Occipital lobe (tissue), 2 donors: ENCODE measurements around the gene KIAA0513. TPM values are rescaled to one million over a fixed set of nuclear protein-coding genes. Genes with fewer than 3 reads are reported as not detected.

Source experiments
- DNase-seq: peaks from one replicate; lab custom pipeline; 2025; lab: John Stamatoyannopoulos, UW
- total RNA-seq: library from RNA; depleted of rRNA; stranded (reverse); fragments of >200 nt; gene quantifications from one replicate; pipeline ENCODE4 v1.2.3, GENCODE V29; 2014

The KIAA0513 gene
- total RNA-seq, 1 donor from 2014 or later = 53.7 TPM

DNA sequence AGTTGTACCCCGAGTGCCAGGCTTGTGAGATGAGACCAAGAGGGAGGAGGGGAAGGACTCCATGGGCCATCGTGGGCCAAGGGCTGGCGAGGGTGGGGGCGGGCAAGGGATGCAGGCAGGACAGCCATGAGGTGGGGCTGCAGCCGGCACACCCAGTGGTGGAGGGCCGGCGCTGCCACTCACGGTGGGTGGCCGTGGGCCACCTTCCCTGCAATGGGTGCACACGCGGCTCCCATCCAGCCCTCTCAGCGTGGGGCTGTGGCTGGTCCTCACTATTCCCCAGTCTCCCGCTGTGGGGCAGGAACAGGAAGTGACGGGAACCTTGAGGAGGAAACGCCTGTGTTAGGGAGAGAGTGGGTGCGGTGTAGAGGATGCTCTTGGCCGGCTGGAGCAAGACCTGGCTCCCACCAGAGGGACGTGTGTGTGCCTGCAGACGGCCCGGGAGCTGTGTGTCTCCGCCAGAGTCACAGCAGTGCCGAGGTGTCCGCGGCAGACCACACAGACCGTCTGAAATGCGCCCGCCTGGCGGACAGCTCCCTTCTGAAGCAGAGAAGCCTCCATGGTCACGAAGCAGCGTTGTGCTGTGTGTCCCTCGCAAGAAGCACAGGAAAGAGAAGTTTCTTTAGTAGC lies 61.1 kb downstream of the KIAA0513 start:
- DNase-seq = no peak

DNA sequence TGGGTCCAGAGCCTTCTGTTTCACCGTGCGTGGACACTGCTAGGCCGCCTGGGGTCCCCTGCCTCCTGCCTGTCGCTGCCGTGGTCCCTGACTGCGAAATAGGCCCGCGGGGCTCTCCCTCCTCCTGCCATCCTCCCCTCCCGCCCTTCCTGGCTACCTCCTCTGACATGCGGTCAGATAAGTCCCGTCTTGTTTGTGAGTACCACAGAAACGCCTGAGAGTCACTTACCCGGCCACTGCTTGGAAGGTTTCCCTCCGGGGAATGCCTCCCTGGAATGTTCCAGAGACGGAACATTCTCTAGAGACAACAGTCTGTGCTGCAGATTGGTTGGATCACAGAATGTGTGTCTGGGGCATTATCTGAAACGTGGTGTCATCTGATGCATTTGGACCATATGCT lies 61.9 kb downstream of the KIAA0513 start:
- DNase-seq = no peak

DNA sequence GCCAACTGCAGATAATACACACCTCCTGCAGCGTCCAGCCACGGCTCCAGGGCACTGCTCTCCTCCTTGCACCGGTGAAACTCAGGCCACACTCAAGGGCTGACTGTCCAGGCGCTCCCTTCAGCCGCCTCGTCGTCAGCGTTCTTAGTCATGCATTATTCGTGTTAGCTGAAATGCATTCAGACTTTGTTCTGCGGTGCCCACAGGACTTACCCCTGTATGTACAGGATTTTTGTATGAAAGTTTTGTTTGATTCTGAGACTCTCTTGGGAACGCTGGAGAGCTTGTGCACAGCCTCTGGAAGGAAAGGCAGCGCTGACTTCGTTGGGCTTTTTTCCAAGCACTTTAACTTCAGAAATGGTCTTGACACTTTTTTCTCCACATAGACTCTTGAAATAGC lies 62.6 kb downstream of the KIAA0513 start:
- DNase-seq = no peak

DNA sequence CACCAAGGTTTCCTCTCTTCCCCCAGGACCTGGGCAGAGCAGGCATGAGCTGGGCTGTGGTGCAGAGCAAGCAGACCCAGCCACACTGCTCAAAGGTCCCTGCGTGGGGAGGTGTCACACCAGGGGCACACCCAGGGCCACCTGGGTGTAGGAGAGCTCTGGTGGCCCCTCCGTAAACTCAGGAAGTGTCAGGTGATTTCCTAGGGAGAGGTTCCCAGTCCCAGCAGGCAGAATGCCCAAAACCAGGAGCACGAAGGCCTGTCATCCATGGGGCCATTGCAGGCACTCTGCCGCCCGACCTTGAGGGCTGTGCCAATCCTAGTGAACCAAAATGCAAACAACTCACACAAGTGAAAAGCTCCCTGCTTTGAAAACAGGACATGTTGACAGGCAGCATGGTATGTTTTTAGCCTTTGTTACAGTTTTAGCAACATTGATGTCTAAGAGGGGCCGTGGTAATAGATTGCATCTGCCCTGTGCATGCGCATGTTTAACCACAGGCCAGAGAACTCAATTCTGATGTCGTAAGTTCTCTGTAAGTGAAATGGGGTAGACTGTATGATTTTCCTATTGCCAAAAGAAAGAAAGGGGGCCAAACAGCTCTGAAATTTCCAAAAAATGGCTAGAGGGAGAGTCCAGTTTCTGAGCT lies 63.4 kb downstream of the KIAA0513 start:
- no peak for DNase-seq

DNA sequence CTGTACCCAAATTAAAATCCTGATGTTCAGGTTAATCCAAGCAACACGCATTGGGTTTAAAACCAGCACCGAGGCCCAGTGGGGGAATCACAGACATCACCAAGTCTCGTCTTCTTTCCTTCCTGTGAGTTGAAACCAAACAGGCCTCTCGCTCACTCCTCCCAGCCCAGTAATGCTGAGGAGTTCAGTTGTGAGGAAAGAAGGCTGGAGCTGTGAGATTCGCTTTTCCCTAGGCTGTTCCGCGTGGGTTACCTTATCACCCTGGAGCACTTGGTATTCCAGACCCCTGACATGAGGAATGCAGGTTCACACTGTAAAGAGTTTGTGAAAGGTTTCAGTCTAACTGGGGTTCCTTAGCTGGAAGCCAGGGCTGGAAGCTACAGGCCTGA lies 63.9 kb downstream of the KIAA0513 start:
- no peak for DNase-seq

DNA sequence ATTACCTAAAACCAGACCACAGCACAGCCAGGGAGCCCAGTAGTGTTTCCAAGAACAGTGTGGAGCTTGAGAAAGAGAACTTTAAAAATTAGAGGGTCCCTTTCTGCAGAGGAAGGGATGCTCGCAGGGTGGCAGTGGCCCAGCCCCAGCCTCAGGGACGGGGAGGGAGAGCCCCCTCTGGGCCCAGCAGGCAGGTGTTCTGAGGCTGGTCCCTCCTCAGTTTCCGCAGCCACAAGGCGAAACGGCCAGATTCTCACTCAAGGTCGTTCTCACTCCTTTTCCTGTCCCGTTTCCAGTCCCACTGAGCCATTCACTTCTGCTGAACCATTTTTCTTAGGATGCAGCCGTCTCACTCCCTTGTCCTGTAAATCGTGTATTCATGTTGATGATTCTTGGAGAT lies 64.7 kb downstream of the KIAA0513 start:
- no peak for DNase-seq

DNA sequence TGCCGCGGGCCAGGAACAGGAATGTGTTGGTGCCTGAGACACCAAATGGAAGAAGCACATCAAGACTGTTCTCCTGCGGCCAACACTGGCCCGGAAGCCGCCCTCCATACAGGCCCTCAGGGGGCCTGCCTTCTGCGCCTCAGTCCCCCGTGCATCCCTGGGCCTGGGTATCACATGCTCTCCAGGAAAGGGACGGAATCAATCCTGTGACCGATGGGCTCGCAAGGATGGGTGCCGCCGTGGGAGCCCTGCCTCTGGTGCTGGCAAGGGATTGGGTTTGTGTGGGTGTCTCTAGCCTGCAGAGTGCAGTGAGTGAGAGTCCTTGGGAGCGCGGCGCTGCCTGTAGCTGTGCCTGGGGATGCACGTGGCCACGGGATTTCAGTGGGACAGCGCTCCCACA lies 65.3 kb downstream of the KIAA0513 start:
- DNase-seq = peak; percentile 31

DNA sequence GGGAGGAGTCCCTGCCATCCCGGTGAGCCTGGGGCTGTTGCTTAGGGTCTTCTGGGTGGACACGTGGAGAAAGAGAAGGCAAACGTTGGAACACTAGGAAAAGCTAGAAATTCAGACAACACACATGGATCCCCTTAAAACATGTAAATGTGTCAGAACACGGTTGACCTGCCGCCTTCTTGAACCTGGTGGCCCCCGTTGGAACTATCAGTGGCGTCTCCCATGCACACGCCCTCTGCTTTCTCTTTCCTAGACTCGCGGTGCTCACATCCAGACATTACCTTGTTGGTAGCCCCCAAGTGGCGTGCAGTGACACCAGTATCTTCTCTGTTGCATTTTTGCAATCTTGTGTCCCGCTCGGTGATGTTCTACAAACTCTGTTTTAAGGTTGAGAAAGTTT lies 66.1 kb downstream of the KIAA0513 start:
- no peak for DNase-seq

DNA sequence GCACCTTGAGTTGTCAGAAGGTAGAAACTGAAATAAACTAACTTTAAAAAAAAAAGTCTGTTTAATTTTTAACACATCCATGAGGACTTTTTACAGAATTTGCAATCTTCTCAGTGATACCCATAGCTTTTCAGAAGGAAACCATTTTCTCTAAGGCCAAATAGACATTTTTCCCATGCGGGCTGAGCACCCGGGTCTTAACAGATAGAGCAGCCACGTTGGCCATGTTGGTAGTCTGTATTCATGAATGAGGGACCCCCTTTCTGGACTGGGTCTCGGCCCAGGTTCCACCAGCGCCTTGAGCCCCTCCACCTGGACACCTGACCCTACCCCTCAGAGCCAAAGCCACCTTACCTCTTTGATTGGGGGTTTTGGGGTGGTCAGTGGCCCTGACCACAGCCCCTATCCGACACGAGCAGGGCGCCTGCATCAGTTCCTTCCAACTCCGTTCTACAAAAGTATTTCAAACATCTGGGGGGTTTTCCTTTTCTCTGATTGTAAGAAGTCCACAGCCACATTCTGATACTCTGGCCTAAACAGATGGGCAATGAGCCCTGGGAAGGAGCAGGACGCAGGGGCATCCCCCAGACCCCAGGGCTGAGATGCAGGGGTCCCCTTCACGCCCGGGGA lies 66.7 kb downstream of the KIAA0513 start:
- no peak for DNase-seq

DNA sequence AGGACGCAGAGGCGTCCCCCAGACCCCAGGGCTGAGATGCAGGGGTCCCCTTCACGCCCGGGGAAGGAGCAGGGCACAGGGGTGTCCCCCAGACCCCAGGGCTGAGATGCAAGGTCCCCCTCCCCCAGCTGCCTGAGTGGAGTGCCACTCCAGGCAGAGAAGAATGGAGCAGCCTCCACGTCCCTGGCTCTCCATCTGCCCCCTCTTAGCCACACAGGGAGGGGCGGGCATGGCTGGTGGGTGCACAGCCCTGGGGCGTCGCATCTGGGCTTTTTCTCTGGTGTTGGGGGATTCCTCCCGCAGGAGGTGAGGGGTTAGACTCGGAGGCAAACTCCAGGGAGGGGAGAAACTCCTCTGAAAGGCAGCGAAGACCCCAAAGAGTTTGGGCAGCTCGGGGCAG lies 67.2 kb downstream of the KIAA0513 start:
- DNase-seq = no peak

DNA sequence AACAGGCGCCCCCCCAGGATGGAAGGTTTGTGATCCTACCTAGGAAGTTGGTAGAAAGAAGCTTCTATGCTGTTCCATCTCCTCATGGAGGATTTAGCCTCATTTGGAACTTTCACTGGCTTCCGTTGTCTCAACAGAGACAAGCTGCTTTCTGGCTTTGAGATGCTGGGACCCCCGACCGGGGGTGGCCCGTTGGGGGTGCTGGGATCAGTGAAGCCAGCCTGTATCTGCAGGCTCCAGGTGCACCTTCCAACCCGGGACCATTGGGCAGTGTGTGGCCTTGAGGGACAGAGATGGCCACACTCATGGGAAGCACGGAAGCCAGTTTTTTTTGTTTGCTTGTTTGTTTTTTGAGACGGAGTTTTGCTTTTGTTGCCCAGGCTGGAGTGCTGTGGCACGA lies 69.3 kb downstream of the KIAA0513 start:
- no peak for DNase-seq

DNA sequence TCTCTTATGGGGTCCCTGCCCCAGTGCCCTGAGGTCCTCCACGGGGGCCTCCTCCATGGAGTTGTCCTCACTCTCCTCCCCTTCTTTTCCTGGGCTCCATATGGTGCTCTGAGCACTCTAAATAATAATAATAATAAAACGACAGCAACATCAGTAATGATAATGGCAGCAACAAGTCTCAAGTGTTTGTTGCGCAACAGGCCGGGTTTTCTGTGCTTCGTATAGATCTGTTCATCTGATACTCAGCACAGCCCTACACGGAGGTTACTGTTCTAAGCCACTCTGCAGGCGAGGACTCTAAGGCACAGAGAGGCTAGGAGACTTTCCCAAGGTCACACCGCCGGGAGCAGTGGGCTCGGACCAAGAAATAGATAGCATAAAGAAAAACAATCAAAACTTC lies 71.0 kb downstream of the KIAA0513 start:
- DNase-seq = no peak

DNA sequence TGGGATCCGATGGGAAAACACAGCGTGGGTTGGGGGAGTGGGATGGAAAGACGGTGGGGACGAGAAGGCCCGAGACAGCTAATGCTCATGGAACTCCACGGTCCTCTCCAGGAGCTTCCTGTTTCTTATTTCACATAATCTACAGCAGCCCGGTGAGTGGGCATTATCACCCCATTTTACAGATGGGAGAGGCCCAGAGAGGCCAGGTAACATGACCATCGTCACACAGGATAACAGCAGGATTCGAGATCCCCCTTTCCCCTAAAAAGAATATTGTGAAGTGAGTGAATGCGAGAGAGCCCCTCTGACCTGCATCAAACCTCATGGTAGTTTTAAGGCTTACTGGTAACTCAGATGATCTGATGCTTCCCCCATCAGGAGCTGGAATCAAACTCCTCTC lies 72.7 kb downstream of the KIAA0513 start:
- DNase-seq = no peak

DNA sequence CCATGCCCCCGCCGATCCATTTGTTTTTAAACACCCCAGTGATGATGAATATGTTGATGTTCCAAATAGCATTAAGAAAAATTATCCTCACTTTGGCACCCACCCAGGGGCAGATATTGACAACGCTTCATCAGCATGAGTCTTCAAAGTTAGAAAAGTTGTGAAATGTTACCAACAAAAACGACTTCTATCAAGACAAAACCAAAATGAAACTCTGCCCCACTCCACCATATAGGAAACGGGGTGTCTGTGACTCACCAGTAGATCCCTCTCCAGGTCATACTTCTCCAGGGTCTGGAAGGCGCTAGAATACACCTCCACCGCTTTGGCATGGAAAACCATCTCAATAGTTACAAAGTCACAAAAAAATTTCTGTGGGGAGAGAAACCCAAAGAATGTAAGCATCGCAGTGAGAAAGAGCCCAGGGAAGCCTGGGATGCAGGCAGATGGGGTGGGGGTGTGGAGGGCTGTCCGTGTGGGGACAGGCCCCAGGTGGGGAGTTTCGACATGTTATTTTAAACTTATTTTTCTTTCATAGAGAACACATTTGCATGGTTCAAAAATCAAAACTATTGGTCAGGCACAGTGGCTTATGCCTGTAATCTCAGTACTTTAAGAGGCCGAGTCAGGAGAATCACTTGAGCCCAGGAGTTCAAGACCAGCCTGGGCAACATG lies 74.5 kb downstream of the KIAA0513 start:
- DNase-seq = no peak

DNA sequence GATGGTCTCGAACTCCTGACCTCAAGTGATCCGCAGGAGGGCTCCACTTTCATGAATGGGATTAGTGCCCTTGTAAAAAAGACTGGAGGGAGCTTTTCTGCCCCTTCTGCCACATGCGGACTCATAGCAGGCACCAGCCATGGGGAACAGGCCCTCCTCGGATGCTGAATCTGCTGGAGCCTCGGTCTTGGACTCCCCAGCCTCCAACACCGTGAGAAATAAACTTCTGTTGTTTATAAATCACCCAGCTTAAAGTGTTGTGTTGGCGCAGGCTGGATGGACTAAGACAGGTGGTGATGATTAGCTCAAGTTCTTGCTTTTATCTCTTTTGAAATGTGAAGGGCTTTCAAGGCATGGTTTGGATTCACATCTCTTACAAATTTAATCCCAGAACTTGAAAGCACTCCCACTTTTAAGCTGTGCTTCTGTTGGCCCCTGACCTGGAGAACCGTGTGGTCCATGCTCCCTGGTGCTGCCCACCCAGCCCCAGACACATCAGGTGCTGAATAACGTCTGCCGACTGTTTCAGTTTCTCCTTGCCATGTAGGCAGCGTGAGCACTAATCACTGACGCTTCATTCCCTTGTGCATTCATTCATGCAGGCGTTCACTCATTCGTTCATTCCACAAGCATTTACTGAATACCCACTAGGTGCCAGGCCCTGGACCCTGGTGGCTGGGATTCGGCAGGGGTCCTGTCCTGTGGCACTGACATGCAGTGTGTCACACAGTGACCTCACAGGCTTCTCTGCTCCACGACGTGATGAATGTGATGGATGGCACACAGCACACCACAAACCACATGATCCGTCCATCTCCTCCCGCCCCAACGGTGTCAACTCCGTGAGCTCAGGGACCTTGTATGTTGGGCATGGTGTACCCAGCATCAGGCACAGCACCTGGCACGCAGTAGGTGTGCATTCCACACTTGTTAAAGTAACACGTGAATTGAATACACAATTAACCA lies 75.8 kb downstream of the KIAA0513 start:
- DNase-seq = no peak

DNA sequence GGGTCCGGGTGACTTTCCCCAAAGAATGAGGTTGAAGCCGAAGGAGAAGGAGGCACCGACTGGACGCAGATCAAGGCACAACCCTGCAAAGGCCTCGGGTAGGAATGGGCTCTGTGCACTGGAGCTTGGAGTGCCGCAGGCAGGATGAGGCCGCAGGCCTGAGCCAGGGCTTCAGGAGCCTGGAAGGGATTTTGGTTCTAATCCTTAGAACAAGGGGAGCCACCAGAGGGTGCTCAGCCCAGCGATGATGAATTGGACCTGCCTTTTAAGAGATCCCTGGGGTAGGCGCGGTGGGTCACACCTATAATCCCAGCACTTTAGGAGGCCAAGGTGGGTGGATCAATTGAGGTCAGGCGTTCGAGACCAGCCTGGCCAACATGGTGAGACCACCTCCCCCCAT lies 76.6 kb downstream of the KIAA0513 start:
- DNase-seq = no peak

DNA sequence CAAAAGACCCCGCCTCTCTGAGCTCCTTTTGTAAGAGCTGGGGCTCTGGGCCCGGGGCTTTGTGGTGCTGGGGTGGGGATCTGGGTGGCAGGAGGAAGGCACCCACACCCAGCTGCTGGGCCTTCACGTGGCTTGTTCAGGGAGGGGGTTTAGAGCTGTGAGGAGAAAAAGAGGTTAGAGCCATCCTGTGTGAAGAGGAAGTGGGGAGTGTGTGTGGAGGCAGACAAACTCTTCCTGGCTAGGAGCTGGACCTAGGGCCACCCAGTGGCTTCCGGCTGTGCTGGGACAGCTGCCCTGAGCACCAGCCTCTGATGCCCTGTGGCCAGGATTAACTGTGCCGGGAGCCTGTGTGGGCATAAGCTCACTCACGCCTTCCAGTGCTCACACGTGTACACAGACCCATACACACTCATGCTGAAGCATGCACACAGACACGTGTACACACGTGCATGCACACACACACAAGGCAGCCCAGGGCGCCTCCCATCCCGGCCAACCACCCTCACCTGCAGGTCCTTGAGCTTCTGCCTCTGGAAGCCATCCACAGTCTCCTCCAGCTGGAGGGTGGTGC lies 77.3 kb downstream of the KIAA0513 start:
- no peak for DNase-seq

DNA sequence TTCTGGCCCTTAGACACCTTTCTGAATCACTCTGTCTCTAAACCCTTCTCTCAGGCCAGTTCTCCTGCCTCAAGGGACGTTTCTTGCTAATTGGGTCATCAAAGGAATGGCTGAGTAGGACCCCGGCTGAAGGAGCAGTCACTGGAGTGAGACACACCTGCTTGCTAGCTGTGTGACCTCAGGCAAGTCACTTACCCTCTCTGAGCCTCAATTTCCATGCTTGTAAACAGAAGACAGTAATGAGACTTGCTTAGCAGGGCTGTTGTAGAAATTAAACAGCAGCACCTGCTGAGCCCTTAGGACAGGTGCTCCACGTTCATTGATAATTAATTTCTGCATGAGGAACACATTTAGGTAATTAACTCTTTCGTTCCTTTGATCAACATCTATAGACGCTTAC lies 77.9 kb downstream of the KIAA0513 start:
- DNase-seq = no peak

DNA sequence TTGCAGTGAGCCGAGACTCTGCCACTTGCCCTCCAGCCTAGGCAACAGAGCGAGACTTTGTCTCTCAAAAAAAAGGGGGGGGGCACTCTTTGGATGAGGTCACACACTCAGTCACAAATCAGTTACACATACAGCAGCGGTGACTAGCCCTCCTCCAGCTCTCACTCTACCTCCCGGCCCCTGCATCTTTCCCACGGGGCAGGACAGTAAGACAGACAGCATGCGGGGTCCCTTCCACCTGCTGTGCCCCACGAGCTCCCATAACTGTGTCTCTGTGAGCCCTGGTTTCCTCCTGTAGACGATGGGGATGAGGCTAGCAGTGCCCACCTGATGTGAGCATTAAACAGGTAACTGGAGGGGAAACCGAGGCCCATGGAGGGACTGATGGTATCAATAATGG lies 79.5 kb downstream of the KIAA0513 start:
- no peak for DNase-seq

DNA sequence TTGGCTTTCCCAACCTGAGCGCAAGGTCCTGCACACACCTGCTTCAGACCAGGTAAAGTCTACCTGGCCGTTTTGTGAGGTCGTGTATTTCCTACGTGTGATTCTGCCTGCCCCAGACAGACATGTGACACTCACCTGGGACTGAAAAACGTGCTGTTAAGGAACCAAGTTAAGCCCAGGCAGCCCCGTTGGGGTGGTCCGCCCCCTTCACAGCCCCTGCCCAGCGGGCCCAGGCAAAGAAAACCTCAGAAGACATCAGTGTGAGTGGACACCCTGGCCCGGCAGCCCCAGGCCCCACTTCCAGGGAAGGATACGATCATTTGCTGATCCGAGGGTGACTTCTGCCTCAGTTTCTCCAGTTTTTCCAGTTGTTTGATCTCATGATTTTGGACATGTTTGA lies 79.9 kb downstream of the KIAA0513 start:
- DNase-seq = no peak

DNA sequence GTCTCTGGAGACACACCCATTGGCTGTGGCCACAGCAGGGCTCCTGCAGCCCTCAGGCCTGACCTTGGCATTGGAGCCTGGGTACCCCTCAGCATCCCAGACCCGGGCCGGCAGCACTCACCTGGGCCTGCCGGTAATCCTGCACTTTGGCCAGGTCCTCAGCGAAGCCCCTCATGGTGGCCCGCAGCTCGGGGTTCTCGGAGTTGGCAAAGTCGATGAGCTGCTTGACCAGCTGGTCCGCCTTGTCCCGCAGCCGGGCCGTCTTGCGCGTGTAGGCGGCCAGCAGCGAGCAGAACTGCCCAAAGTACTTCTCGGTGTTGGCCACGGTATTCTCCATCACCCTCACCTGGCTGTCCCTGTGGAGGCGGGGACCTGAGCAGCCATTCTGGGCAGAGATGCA lies 82.5 kb downstream of the KIAA0513 start:
- DNase-seq = no peak
